Bronchial epithelial cell (primary cell): ENCODE results near the gene TPX2. TPM values are rescaled to one million over a fixed set of nuclear protein-coding genes. Genes with fewer than 3 reads are reported as not detected.

Source experiments
- DNase-seq: peaks from one replicate; pipeline ENCODE4 v3.0.0-alpha.2; 2010; ENCODE audit warnings: low read depth
- FAIRE-seq: peaks from 2 replicates; lab custom pipeline; 2011; peaks lifted over from hg19 to GRCh38; lab: Jason Lieb, UNC
- H3K27me3 ChIP-seq: 2 replicates; pipeline ENCODE4 v1.5.1; 2011; ENCODE audit warnings: low read length; ENCODE audit not compliant: control insufficient read depth, insufficient read depth
- H3K36me3 ChIP-seq: 2 replicates; pipeline ENCODE4 v1.5.1; 2011; ENCODE audit warnings: low read length; ENCODE audit not compliant: control insufficient read depth, insufficient read depth
- H3K4me3 ChIP-seq: 2 replicates; pipeline ENCODE4 v1.5.1; 2011; ENCODE audit warnings: mild to moderate bottlenecking, low read depth, low read length, control low read depth
- total RNA-seq: library from RNA; depleted of rRNA; stranded (reverse); fragments of >200 nt; gene quantifications from 2 replicates; pipeline ENCODE4 v1.2.1, GENCODE V29; 2014
- TF ChIP-seq, protein P1 (sequence below): IDR thresholded peaks from 2 replicates; pipeline ENCODE4 v1.5.1; 2011; ENCODE audit warnings: mild to moderate bottlenecking, moderate library complexity, low read length, control low read depth, inconsistent platforms; ENCODE audit not compliant: insufficient read depth, severe bottlenecking

Gene TPX2
- total RNA-seq, 1 donor from 2014 or later: 1.3 TPM

DNA sequence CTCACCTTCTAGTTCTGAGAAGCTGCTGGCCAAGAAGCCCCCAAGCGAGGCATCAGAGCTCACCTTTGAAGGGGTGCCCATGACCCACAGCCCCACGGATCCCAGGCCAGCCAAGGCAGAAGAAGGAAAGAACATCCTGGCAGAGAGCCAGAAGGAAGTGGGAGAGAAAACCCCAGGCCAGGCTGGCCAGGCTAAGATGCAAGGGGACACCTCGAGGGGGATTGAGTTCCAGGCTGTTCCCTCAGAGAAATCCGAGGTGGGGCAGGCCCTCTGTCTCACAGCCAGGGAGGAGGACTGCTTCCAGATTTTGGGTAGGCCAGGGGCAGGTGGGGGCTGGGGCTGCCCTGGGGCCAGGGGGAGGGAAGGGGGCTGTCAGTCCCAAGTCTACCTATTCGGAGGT, 82.3 kb downstream of the TPX2 start:
- H3K27me3 ChIP-seq: no peaks in the 10 kb centered on the region
- TF ChIP-seq, protein P1, sequence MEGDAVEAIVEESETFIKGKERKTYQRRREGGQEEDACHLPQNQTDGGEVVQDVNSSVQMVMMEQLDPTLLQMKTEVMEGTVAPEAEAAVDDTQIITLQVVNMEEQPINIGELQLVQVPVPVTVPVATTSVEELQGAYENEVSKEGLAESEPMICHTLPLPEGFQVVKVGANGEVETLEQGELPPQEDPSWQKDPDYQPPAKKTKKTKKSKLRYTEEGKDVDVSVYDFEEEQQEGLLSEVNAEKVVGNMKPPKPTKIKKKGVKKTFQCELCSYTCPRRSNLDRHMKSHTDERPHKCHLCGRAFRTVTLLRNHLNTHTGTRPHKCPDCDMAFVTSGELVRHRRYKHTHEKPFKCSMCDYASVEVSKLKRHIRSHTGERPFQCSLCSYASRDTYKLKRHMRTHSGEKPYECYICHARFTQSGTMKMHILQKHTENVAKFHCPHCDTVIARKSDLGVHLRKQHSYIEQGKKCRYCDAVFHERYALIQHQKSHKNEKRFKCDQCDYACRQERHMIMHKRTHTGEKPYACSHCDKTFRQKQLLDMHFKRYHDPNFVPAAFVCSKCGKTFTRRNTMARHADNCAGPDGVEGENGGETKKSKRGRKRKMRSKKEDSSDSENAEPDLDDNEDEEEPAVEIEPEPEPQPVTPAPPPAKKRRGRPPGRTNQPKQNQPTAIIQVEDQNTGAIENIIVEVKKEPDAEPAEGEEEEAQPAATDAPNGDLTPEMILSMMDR: no peak
- no peak for DNase-seq
- no peak for FAIRE-seq
- no peak overlapping the region for H3K4me3 ChIP-seq
- H3K36me3 ChIP-seq: no peaks in the 10 kb centered on the region

DNA sequence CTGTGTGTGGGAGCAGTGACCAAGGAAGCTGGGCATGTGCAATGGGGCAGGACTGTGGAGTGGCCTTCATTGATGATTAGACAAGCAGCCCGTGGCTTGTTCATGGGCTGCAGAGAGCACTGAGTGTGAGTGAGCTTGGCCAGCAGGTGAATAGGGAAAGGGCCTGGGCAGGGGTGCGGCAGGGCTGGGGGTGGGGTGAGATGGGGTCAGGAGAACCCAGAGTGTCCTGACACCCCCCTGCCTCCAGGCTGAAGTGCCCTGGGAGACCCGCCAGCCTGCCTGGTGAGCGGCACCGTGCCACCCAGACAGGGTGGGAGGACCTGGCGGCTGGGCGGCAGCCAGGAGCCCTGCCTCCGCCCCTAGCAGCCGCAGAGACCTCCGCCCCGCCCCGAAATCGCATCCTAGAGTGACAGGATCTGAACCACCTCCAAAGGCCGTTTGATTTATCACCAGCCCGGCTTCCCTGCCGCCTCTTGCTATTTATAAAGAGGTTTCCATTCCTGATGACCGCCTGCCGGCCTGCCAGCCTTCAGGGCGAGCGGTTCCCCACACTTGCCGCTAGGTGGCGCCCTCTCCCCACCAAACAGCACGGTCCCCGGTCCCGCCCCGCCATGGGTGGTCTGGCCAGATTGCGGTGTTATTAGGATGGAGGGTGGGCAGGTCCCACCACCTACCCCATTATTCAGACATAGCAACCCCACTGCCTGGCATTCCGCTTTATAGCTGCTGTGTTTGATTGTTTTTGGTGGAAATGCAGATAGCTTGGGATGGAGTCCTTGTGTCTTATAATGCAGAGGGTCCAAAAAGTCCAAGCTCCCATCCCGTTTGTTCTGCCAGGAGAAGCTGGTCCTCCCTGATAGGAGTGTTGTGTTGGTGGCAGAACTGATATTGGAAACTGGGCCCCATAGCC, 83.6 kb downstream of the TPX2 start:
- DNase-seq (peak; percentile 17), FAIRE-seq (no peak)
- no peaks in the 10 kb centered on the region for H3K36me3 ChIP-seq
- no peak overlapping the region for H3K4me3 ChIP-seq
- H3K27me3 ChIP-seq: no peaks in the 10 kb centered on the region
- TF ChIP-seq, protein P1: peak; percentile 96

DNA sequence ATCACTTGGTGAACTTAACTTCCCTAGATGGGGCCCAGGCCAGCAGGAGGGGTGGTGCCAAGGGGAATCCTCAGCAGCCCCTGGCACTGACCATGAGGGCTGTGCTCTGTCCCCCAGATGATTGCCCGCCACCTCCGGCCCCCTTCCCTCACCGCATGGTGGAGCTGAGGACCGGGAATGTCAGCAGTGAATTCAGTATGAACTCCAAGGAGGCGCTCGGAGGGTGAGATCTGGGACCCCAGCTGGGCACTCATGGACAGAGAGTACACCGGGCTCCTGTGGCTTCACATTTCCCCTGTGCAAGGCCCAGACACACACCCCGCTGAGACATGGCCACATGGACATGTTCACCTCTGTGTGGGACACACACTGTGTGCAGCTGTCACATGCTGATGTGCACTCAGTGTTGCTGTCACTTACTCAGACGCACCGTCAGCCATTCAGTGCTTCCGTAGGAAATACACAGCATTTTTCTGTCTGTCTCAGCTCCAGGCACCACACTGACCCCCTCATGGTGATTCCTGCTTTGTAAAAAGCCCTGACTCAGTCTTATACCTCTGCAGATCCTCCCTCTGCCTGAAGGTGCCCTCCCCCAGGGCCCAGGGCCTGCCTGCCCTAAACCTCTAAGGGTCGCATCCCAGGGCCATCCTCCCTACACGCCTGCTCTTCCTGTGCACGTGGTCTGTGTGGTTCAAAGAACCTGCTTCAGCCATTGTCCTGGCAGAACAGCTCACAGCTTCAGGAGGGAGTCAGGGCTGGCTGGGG, 84.5 kb downstream of the TPX2 start:
- Histone ChIP-seq H3K4me3 (no peak overlapping the region), H3K36me3 (no peaks in the 10 kb centered on the region), H3K27me3 (no peaks in the 10 kb centered on the region)
- DNase-seq (no peak), FAIRE-seq (no peak)
- TF ChIP-seq, protein P1: no peak

DNA sequence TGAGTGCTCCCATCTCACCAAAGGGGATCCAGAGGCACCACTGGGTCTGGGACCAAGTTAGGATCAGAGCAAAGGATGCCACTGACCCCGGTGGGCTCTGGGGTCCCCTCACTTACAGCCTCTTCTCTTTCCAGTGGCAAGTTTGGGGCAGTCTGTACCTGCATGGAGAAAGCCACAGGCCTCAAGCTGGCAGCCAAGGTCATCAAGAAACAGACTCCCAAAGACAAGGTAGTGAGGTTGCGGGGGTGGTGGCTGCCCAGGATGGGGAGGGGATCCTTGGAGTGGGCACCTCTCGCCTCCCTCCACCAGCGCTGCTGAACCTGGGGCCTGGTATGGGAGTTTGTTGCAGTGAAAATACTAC, 85.0 kb downstream of the TPX2 start:
- DNase-seq (no peak), FAIRE-seq (no peak)
- TF ChIP-seq, protein P1: no peak
- Histone ChIP-seq H3K27me3 (no peaks in the 10 kb centered on the region), H3K4me3 (no peak overlapping the region), H3K36me3 (no peaks in the 10 kb centered on the region)

DNA sequence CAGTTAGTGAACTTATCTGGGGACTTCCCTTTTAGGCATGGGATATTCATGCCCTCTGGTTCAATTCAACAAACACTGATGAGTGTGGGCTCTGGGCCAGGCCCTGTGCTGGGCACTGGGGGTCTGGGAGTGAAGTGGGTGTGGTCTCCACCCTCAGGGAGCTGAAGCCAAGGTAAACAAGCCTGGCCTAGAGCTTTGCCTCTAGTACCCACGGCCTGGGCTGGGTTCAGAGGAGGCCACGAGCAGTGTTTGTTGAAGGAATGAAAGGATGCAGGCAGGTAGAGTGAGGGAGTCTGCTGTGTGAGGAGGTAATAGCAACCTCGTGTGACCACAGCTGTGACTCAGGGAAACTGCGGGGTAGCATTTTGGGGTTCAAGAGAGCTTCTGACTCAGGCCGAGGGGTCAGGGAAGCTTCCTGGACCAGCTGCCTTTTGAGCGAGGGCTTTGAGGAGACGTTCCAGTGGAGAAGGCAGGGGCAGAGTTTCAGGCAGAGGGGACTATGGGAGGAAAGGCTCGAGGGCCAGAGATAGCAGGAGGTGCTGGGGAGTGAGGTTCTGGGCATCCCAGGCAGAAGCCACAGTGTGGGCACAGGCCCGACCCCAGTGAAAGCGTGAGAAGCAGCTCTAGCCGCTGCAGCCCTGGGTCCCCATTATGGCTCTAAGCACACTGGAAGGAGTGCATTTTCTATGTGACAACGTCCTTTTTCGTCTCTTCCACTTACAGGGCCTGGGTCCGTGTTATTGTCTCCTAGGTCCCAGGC, 85.6 kb downstream of the TPX2 start:
- Histone ChIP-seq H3K27me3 (no peaks in the 10 kb centered on the region), H3K36me3 (no peaks in the 10 kb centered on the region), H3K4me3 (no peak overlapping the region)
- TF ChIP-seq, protein P1: no peak
- no peak for FAIRE-seq
- no peak for DNase-seq
